Hematopoietic multipotent progenitor cell treated with erythropoietin and hydrocortisone succinate and interleukin-3 and kit ligand, for 6 days (in vitro differentiated cells): ENCODE results near the gene CABP7.
"Not testable (repeated sequence)": the region's sequence is repeated elsewhere in the genome, so short reads cannot be mapped to it uniquely, and the experiment has no call there.

Experiments
- DNase-seq: peaks from one replicate; pipeline ENCODE4 v3.0.0-alpha.2; 2015

CABP7 gene

GRCh38 chr22:29750029-29750428, 30.2 kb downstream of the CABP7 start:
- DNase-seq: no peak

DNA sequence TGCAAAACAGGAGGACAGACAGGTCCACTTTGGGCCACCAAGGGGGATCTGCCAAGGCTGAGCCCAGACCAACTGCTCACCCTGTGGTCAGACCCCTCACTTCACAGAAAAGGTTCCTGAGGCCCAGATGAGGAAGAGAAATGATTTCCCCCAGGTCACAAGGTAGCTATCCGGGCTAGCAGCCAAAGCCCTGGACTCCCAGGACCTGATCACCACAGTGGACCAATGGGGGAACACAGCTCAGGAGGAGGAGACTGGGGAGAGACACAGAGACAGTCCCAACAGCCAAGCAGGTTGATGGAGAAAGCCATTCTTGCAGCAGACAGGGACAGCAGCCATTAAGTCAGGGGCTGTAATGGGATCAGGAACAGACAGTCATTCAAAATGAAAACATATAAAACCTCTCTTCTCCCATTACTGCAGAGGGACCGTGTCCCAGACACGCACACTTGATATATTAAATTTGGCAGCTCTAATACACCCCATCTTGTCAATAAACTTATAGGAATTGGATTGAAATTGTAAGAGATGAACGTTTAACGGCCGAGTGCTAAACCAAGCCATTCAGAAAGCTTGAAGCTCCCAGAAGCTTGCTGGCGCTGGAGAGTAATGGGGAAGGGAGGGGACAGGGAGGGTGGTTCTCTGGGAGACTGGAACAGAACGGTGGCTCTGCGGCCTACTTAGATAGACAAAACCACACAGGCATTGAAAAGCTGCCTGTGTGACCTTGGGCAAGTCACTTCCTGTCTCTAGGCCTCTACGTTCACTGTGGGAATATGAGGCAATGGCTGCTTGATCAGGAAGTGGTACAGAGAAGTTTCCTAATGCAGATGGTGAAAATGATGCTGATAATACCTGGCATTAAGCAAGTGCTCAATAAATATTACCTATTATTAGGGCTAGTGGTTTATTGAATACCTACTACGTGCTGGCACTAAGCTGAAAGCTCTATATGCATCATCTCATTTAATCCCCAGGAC, 31.0 kb downstream of the CABP7 start:
- DNase-seq: peak; percentile 90

DNA sequence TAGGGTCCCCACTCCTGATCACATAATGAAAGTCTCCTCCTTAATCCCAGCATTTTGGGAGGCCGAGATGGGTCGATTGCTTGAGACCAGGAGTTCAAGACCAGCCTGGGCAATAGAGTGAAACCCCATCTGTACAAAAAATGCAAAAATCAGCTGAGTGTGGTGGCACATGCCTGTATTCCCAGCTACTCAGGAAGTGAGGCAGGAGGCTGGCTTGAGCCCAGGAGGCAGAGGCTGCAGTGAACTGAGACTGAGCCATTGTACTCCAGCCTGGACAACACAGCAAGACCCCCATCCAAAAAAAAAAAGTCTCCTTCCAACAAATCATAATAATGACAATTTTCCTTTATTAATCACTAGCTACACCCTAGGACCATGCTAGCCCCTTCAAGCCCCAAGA, 31.9 kb downstream of the CABP7 start:
- no peak for DNase-seq

- DNase-seq: no peak
These were observed 34.2 kb downstream of the CABP7 start for GRCh38 chr22:29753808-29754657.

- not testable (repeated sequence) for DNase-seq
These were observed 35.0 kb downstream of the CABP7 start for GRCh38 chr22:29754658-29755395.

GRCh38 chr22:29755889-29756288, 36.1 kb downstream of the CABP7 start:
- DNase-seq: no peak

DNA sequence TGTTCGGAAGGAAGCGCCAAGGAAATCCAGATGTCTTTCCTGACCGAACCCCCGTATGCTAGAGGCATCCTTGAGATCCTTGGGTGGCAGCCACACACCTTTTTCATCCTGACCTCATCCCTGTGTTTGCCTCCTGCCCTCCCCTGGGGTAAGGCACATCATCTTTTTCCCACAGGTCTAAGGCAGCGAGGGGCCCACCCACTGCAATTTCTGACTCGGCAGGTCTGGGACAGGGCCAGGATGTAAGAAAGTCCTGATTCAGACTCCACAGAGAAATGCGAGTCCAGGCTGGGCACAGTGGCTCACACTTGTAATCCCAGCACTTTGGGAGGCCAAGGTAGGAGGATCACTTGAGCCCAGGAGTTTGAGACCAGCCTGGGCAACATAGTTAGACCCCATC, 36.5 kb downstream of the CABP7 start:
- DNase-seq: no peak

- DNase-seq: no peak
These were observed 37.3 kb downstream of the CABP7 start for GRCh38 chr22:29757096-29757495.

DNA sequence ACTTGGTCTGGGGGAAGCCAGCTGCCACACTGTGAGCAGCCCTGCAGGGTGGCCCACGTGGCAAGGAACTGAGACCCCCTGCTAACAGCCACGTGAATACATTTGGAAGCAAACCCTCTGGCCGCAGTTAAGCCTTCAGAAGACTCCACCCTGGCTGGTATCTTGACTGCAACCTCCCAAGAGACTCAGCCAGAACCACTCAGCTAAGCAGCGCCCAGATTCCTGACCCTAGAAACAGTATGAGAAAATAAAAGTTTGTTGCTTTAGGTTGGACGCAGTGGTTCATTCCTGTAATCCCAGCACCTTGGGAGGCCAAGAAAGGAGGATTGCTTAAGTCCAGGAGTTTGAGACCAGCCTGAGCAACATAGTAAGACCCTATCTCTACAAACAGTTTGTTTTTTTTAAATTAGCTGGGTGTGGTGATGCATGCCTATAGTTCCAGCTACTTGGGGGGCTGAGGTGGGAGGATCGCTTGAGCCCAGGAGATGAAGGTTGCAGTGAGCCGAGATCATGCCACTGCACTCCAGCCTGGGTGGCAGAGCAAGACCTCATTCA, 38.3 kb downstream of the CABP7 start:
- DNase-seq: no peak

DNA sequence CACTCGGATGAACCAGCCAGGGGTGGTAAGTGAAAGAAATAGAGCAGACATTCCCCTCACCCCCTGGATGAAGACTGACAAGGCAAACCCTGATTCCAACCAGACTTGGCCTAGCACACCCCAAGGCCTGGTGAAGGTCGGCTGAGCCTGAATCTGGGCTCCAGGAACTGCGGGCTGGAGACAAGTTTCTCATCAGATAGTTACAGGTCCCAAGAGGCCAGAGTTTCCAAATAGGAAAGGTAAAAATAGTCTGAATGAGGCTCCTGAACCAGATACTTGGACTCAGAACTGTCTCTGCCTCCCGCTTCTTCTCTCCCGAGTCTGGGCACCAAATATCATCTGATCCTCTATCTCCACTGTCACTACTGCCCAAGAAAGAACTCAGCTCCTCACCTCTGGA, 39.2 kb downstream of the CABP7 start:
- no peak for DNase-seq

DNA sequence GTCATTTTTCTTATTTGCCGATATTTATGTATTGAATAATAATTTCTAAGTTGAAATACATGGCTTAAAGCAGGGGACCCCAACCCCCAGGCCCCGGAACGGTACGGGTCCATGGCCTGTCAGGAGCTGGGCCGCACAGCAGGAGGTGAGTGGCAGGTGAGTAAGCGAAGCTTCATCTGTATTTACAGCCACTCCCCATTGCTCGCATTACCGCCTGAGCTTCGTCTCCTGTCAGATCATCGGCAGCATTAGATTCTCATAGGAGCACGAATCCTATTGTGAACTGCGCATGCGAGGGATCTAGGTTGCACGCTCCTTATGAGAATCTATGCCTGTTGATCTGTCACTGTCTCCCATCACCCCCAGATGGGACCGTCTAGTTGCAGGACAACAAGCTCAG, 42.5 kb downstream of the CABP7 start:
- no peak for DNase-seq

DNA sequence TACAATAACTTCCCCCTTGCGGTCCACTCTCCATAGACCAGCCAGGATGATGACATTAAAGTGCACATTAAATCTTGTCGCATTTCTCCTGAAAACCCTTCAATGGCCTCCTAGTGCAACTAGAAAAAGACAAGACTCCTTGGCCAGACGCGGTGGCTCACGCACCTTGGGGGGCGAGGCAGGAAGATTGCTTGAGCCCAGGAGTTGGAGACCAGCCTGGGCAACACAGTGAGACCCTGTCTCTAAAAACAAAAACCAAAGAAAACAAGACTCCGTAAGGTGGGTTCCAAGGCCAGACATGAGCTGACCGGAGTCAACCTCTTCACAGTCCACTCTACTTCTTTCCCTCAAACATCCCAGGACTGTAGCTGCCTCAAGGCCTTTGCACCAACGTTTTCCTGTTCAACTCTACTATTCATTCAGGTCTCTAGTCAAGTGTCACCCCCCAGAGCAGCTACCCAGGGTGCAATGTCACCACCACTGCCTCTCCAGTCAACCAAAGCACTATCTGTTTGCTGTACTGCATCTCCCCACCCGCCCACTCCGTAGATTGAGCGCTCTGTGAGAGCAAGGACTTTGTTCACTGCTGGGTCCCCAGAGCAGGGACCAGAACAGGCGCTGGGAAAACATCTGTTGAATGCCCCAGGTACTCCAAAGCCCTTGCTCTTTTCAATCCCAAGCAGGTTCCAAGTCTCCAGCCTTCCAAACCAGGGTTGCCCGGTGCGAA, 46.3 kb downstream of the CABP7 start:
- DNase-seq: peak; percentile 74

- DNase-seq: peak; percentile 99
These were observed 46.9 kb downstream of the CABP7 start, which contains the start of gene ZMAT5 for GRCh38 chr22:29766632-29767170. Gene ZMAT5, minus strand, starts transcription at chr22:29767007. Its CDS starts 18,463 bp downstream, at chr22:29748544.

- DNase-seq: peak; percentile 96
These were observed 47.6 kb downstream of the CABP7 start, which contains the start of gene UQCR10 for GRCh38 chr22:29767171-29768051. Gene UQCR10, plus strand, starts transcription at chr22:29767369. Its CDS starts 30 bp downstream, at chr22:29767399.

DNA sequence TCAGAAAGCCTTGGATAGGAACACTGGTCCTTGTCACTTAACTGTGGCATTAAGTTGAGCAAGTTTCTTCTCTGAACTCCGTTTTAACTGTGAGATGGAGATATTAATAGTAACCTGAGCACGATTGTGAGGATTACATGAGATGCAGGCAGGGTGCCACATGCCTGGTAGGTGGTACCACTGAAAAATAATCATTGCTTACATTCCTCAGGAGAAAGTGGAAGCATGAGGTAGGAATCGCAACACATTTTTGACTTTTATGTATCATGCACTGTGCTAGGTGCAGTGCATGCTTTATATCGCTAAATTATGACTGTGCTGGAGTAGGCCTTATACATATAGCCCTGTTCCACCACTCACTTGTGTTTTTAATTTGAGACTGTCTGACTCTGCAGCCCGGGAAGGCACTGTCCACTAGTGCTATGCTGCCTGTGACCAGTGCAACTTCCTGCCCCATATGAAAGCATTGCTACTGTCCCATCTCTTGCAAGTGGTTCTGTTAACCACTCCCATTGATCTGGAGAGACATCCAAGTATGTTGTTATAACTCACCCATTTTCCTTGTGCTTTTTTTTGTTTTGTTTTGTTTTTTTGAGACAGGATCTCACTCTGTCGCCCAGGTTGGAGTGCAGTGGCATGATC, 48.4 kb downstream of the CABP7 start:
- peak; percentile 47 for DNase-seq

GRCh38 chr22:29769723-29770321, 50.0 kb downstream of the CABP7 start:
- no peak for DNase-seq

GRCh38 chr22:29772170-29772641, 52.4 kb downstream of the CABP7 start:
- peak; percentile 59 for DNase-seq

DNA sequence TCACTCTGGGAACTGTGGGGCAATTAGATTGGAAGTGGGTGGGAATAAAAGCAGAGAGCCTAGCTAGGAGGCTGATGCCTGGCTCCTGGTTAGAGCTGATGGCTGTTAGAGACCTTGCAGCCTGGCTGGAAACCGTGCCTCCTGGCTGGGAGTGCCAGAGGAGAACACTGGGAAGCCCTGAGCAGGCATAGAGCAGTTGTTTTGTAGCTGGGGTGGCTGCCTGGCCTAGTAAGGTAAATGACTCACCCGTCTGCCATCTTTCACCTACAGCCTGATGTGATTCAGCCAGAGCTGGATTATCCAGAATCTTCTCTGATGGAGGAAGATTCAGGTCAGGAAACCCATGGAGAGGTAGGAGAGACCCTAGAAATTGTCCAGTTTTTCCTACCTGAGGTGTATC, 53.4 kb downstream of the CABP7 start:
- no peak for DNase-seq

DNA sequence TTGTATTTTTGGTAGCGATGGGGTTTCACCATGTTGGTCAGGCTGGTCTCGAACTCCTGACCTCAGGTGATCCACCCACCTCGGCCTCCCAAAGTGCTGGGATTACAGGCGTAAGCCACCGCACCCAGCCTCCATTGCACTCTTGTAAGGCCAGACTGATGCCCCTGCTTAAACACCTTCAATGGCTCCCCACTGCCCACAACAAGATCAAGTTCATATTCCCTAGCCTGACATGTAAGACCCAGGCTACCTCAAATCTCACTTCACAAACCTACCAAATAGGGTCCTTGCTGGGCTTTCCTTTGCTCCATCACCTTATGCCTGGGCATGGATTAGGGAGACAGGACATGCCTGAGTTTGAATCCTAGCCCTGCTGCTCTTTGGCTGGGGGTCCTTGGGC, 60.4 kb downstream of the CABP7 start:
- no peak for DNase-seq
